ENCODE data around the gene TGFBR2. TPM values are rescaled to one million over a fixed set of nuclear protein-coding genes. Genes with fewer than 3 reads are reported as not detected.

Gene TGFBR2
- total RNA-seq, 1 experiment from 2014 or later = 22.5 TPM

- Histone ChIP-seq H3K79me2 (ENCODE audit: insufficient read depth, low read length) (no peaks in the 10 kb centered on the region), H3K9ac (ENCODE audit: low read length) (no peak overlapping the region), H2AFZ (ENCODE audit: low read depth, low read length, poor library complexity, severe bottlenecking) (no peak overlapping the region), H3K36me3 (ENCODE audit: control insufficient read depth in 1 of 2, insufficient read depth in 2 of 2, low read length in 2 of 2) (no peaks in the 10 kb centered on the region), H3K4me1 (ENCODE audit: control insufficient read depth in 1 of 2, insufficient read depth in 2 of 2, low read length in 2 of 2) (peaks cover 14 to 20% of the 10 kb centered on the region in 2 experiments), H3K27ac (ENCODE audit: low read depth, low read length) (no peak overlapping the region), H3K4me2 (ENCODE audit: low read length) (no peak overlapping the region), H3K9me3 (ENCODE audit: control insufficient read depth in 1 of 2, insufficient read depth in 1 of 2, low read depth in 1 of 2, low read length in 2 of 2) (no peaks in the 10 kb centered on the region), H3K9me2 (ENCODE audit: insufficient read depth) (no peaks in the 10 kb centered on the region), H3K4me3 (replicated peaks in 1 of 2; ENCODE audit: low read depth in 1 of 2, low read length in 2 of 2) (no peak overlapping the region), H4K20me1 (ENCODE audit: insufficient read depth) (no peaks in the 10 kb centered on the region), H3K27me3 (ENCODE audit: insufficient read depth, low read length) (no peaks in the 10 kb centered on the region)
- intact Hi-C loops (cut with micrococcal nuclease) = no loop called here
- DNase-seq (ENCODE audit: low read depth, low spot score) (no peak), ATAC-seq (no peak)
- ChIA-PET RAD21 (ENCODE audit: low non-redundant PET in 1 of 2, low total read pairs in 2 of 2, uncharacterized antibody in 2 of 2, unreplicated experiment in 2 of 2) (no interaction called here), CTCF (no interaction called here), POLR2A (no interaction called here)
- TF ChIP-seq ZFX (IDR thresholded peaks at IDR 0.05) (no peak), SIN3A (IDR thresholded peaks at IDR 0.05; ENCODE audit: low read depth) (no peak), EZH2 (IDR thresholded peaks at IDR 0.05) (no peak)
- TF ChIP-seq, protein P1, sequence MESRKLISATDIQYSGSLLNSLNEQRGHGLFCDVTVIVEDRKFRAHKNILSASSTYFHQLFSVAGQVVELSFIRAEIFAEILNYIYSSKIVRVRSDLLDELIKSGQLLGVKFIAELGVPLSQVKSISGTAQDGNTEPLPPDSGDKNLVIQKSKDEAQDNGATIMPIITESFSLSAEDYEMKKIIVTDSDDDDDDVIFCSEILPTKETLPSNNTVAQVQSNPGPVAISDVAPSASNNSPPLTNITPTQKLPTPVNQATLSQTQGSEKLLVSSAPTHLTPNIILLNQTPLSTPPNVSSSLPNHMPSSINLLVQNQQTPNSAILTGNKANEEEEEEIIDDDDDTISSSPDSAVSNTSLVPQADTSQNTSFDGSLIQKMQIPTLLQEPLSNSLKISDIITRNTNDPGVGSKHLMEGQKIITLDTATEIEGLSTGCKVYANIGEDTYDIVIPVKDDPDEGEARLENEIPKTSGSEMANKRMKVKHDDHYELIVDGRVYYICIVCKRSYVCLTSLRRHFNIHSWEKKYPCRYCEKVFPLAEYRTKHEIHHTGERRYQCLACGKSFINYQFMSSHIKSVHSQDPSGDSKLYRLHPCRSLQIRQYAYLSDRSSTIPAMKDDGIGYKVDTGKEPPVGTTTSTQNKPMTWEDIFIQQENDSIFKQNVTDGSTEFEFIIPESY (IDR thresholded peaks at IDR 0.05; ENCODE audit: extremely low read depth, insufficient replicate concordance, low read length) = no peak
- TF ChIP-seq, protein P2, sequence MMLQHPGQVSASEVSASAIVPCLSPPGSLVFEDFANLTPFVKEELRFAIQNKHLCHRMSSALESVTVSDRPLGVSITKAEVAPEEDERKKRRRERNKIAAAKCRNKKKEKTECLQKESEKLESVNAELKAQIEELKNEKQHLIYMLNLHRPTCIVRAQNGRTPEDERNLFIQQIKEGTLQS (IDR thresholded peaks at IDR 0.05) = no peak
- no TSS peak for BruUV-seq (replicated peaks)
These were observed 113.1 kb downstream of the TGFBR2 start for GRCh38 chr3:30719536-30719935.

DNA sequence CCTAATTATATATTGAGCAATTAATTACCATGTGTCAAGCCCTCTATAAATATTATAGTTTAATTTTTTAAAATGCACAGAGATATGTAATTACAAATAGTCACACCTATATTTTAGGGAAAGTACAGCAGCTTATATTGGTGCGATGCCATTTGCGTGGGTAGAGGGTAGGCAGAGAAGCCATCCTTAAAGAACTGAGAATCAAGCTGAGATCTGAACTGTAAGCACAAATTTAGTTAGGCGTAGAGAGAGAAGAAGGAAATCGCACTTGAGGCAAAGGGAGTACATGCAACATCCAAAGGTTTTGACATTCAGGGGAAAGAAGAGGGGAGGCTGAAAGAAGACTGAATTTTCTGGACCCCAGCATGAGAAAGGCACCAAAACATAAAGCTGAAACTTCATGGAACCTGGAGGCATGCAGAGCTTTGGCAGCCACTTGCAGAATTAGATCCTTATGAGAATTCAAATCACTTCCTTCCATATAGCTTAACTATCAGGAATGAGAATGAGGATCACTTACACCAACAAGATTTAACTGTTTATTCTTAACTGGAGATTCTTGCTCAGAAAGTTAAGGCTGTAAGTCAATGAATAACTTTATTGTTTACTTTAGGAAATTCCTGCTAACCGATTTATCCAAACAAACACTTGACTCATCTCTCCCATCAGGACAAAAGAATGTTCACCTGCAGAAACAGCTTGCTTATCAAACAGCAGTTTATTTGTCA lies 114.3 kb downstream of the TGFBR2 start:
- H3K27ac ChIP-seq (ENCODE audit: low read depth, low read length) = peak overlapping the region; percentile 25; the same call in 1 of the 2 replicates
- intact Hi-C loops (cut with micrococcal nuclease) = no loop called here

More for the DNA sequence above, 114.3 kb downstream of the TGFBR2 start:
- Histone ChIP-seq H4K20me1 (ENCODE audit: insufficient read depth) (no peaks in the 10 kb centered on the region), H3K79me2 (ENCODE audit: insufficient read depth, low read length) (no peaks in the 10 kb centered on the region), H3K4me2 (ENCODE audit: low read length) (peak overlapping the region; percentile 57), H3K9me3 (ENCODE audit: control insufficient read depth in 1 of 2, insufficient read depth in 1 of 2, low read depth in 1 of 2, low read length in 2 of 2) (no peaks in the 10 kb centered on the region), H3K4me1 (ENCODE audit: control insufficient read depth in 1 of 2, insufficient read depth in 2 of 2, low read length in 2 of 2) (peaks cover 14 to 20% of the 10 kb centered on the region in 2 experiments), H3K4me3 (replicated peaks in 1 of 2; ENCODE audit: low read depth in 1 of 2, low read length in 2 of 2) (peak overlapping the region in 1 of 2 experiments; percentile 9; a peak in 2 of 4 replicates), H3K9me2 (ENCODE audit: insufficient read depth) (no peaks in the 10 kb centered on the region), H2AFZ (ENCODE audit: low read depth, low read length, poor library complexity, severe bottlenecking) (peak overlapping the region; percentile 65), H3K9ac (ENCODE audit: low read length) (no peak overlapping the region), H3K36me3 (ENCODE audit: control insufficient read depth in 1 of 2, insufficient read depth in 2 of 2, low read length in 2 of 2) (no peaks in the 10 kb centered on the region), H3K27me3 (ENCODE audit: insufficient read depth, low read length) (no peaks in the 10 kb centered on the region)
- RAD21 ChIA-PET (ENCODE audit: low non-redundant PET in 1 of 2, low total read pairs in 2 of 2, uncharacterized antibody in 2 of 2, unreplicated experiment in 2 of 2) = no interaction called here
- BruUV-seq (replicated peaks) = no TSS peak
- ATAC-seq = peak; percentile 87
- CTCF ChIA-PET = no interaction called here
- TF ChIP-seq JUND (IDR thresholded peaks at IDR 0.05) = peak; percentile 74
- TF ChIP-seq CEBPB (IDR thresholded peaks at IDR 0.05; ENCODE audit: low read depth) = no peak
- TF ChIP-seq, protein P2 (IDR thresholded peaks at IDR 0.05) = no peak
- peak; percentile 84 for TF ChIP-seq FOSL1 (IDR thresholded peaks at IDR 0.05; ENCODE audit: low read depth)
- TF ChIP-seq, protein P1 (IDR thresholded peaks at IDR 0.05; ENCODE audit: extremely low read depth, insufficient replicate concordance, low read length) = no peak
- TF ChIP-seq CBX3 (IDR thresholded peaks at IDR 0.05; ENCODE audit: low read depth) = peak; percentile 71
- TF ChIP-seq SP1 (IDR thresholded peaks at IDR 0.05; ENCODE audit: low read depth) = peak; percentile 60
- peak; percentile 60 for DNase-seq (ENCODE audit: low read depth, low spot score)
- POLR2A ChIA-PET = no interaction called here
